ENCODE data around the gene TKFC. TPM values are rescaled to one million over a fixed set of nuclear protein-coding genes. Genes with fewer than 3 reads are reported as not detected.

TKFC gene
- total and polyA plus RNA-seq, 2 experiments from 2014 or later, result 58.1 to 84.3 TPM

GRCh38 chr11:61349189-61349751, 16.2 kb downstream of the TKFC start:
- H3K27me3 ChIP-seq, result no peaks in the 10 kb centered on the region
- H3K4me1 ChIP-seq (ENCODE audit: low read depth), result no peaks in the 10 kb centered on the region
- TF ChIP-seq, protein P1, sequence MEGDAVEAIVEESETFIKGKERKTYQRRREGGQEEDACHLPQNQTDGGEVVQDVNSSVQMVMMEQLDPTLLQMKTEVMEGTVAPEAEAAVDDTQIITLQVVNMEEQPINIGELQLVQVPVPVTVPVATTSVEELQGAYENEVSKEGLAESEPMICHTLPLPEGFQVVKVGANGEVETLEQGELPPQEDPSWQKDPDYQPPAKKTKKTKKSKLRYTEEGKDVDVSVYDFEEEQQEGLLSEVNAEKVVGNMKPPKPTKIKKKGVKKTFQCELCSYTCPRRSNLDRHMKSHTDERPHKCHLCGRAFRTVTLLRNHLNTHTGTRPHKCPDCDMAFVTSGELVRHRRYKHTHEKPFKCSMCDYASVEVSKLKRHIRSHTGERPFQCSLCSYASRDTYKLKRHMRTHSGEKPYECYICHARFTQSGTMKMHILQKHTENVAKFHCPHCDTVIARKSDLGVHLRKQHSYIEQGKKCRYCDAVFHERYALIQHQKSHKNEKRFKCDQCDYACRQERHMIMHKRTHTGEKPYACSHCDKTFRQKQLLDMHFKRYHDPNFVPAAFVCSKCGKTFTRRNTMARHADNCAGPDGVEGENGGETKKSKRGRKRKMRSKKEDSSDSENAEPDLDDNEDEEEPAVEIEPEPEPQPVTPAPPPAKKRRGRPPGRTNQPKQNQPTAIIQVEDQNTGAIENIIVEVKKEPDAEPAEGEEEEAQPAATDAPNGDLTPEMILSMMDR (IDR thresholded peaks at IDR 0.05; ENCODE audit: low read depth, low read length), result no peak
- no peaks in the 10 kb centered on the region for H3K9me3 ChIP-seq (ENCODE audit: low read depth)
- DNase-seq (ENCODE audit: low read depth in 1 of 2, low spot score in 1 of 2), result no peak
- no peak overlapping the region for H3K4me3 ChIP-seq
- H3K36me3 ChIP-seq, result no peaks in the 10 kb centered on the region
- no peak overlapping the region for H3K27ac ChIP-seq

DNA sequence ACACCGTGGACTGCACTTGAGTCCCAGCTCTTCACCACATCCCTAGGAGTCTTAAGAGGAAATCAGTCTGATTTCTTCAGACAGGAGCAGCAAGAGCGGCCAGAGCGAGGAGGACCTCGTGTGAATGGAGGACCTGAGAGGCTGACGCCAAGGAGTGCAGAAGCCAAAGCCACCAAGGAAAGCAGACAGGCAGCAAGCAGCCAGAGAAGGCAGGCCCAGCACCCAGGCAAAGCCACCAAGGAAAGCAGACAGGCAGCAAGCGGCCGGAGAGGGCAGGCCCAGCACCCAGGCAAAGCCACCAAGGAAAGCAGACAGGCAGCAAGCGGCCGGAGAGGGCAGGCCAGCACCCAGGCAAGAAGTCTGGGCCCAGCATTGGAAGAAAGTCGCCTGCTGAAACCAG, 16.9 kb downstream of the TKFC start:
- Histone ChIP-seq H3K4me3 (no peak overlapping the region), H3K27ac (no peak overlapping the region), H3K9me3 (ENCODE audit: low read depth) (no peaks in the 10 kb centered on the region), H3K27me3 (no peaks in the 10 kb centered on the region), H3K36me3 (no peaks in the 10 kb centered on the region), H3K4me1 (ENCODE audit: low read depth) (no peaks in the 10 kb centered on the region)
- DNase-seq (ENCODE audit: low read depth in 1 of 2, low spot score in 1 of 2), result no peak
- TF ChIP-seq, protein P1 (IDR thresholded peaks at IDR 0.05; ENCODE audit: low read depth, low read length), result no peak

GRCh38 chr11:61350336-61350735, 17.3 kb downstream of the TKFC start:
- H3K36me3 ChIP-seq, result no peaks in the 10 kb centered on the region
- no peak overlapping the region for H3K27ac ChIP-seq
- no peaks in the 10 kb centered on the region for H3K9me3 ChIP-seq (ENCODE audit: low read depth)
- H3K4me3 ChIP-seq, result no peak overlapping the region
- no peaks in the 10 kb centered on the region for H3K4me1 ChIP-seq (ENCODE audit: low read depth)
- no peak for DNase-seq (ENCODE audit: low read depth in 1 of 2, low spot score in 1 of 2)
- H3K27me3 ChIP-seq, result no peaks in the 10 kb centered on the region
- TF ChIP-seq, protein P1 (IDR thresholded peaks at IDR 0.05; ENCODE audit: low read depth, low read length), result no peak

DNA sequence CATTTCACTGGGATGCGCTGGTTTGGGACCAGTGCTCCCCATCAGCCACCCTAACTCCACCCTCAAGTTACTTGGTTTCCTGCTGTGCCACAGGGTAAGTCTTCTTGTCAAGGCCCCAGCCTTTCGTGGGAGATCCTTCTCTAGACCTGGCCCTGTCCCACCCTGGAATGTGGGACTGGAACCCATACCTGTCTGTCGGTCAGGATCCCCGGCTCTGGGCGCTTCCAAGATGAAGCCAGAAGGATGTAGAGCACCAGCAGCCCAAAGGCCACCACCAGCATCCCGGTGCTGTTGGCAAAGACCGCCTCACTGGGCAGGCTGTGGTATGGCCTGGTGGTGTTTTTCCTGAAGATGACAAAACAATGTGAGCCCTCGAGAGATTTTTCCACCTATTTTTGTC, 17.8 kb downstream of the TKFC start:
- no peaks in the 10 kb centered on the region for H3K36me3 ChIP-seq
- H3K27me3 ChIP-seq, result no peaks in the 10 kb centered on the region
- no peak overlapping the region for H3K27ac ChIP-seq
- H3K4me1 ChIP-seq (ENCODE audit: low read depth), result no peaks in the 10 kb centered on the region
- DNase-seq (ENCODE audit: low read depth in 1 of 2, low spot score in 1 of 2), result no peak
- H3K4me3 ChIP-seq, result no peak overlapping the region
- H3K9me3 ChIP-seq (ENCODE audit: low read depth), result no peaks in the 10 kb centered on the region
- TF ChIP-seq, protein P1 (IDR thresholded peaks at IDR 0.05; ENCODE audit: low read depth, low read length), result no peak

DNA sequence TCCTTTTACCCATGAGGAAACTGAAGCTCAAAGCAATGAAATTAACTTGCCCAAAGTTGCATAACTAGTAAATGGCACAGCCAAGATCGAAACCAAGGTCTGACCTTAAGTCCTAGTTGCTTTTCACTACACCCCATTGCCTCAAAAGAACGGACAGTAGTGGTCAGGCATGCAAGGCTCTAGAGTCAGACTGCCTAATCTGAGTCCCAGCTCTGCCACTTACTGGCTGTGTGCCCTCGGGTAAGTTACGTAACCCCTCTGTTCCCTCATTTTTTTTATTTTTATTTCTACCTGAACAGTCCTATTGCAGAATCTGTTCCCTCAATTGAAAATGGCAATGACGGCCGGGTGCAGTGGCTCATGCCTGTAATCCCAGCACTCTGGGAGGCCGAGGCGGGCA, 19.0 kb downstream of the TKFC start:
- no peaks in the 10 kb centered on the region for H3K36me3 ChIP-seq
- DNase-seq (ENCODE audit: low read depth in 1 of 2, low spot score in 1 of 2), result no peak
- H3K9me3 ChIP-seq (ENCODE audit: low read depth), result no peaks in the 10 kb centered on the region
- H3K4me3 ChIP-seq, result no peak overlapping the region
- no peaks in the 10 kb centered on the region for H3K27me3 ChIP-seq
- TF ChIP-seq, protein P1 (IDR thresholded peaks at IDR 0.05; ENCODE audit: low read depth, low read length), result no peak
- H3K4me1 ChIP-seq (ENCODE audit: low read depth), result no peaks in the 10 kb centered on the region
- H3K27ac ChIP-seq, result no peak overlapping the region

Measured in cardiac muscle cell (in vitro differentiated cells and primary cell).